ENCODE data around the gene RAB7B.

DNA sequence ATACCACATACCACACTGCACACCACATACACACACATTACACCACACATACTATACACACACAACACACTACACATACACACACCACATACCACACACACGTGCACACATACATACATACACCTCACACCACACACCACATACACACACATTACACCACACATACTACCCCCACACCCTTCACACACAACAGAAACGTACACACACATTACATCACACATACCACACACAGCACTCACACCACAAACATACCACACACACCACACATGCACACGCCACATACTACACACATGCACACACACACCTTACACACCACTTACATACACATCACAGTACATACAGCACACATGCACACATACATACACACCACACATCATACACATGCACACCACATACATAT, 28.5 kb downstream of the RAB7B start:
- TF ChIP-seq, protein P1, sequence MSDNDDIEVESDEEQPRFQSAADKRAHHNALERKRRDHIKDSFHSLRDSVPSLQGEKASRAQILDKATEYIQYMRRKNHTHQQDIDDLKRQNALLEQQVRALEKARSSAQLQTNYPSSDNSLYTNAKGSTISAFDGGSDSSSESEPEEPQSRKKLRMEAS (IDR thresholded peaks at IDR 0.05) = no peak
- TF ChIP-seq EP300 (IDR thresholded peaks at IDR 0.05) (no peak), POLR2AphosphoS2 (conservative IDR thresholded peaks at IDR 0.05; ENCODE audit: low read length) (no peak), POLR2A (IDR thresholded peaks at IDR 0.05; ENCODE audit: low read length) (no peak), NFE2L2 (conservative IDR thresholded peaks at IDR 0.05; ENCODE audit: low read length) (no peak), JUN (IDR thresholded peaks at IDR 0.05) (no peak), TP53 (CRISPR knock-in tag; IDR thresholded peaks at IDR 0.05) (no peak), ZFP36 (IDR thresholded peaks at IDR 0.05; ENCODE audit: borderline replicate concordance, partially characterized antibody) (no peak), ESRRA (IDR thresholded peaks at IDR 0.05; ENCODE audit: borderline replicate concordance, low read length) (no peak), ZC3H11A (IDR thresholded peaks at IDR 0.05) (no peak), RFX5 (IDR thresholded peaks at IDR 0.05) (no peak)
- TF ChIP-seq, protein P2, sequence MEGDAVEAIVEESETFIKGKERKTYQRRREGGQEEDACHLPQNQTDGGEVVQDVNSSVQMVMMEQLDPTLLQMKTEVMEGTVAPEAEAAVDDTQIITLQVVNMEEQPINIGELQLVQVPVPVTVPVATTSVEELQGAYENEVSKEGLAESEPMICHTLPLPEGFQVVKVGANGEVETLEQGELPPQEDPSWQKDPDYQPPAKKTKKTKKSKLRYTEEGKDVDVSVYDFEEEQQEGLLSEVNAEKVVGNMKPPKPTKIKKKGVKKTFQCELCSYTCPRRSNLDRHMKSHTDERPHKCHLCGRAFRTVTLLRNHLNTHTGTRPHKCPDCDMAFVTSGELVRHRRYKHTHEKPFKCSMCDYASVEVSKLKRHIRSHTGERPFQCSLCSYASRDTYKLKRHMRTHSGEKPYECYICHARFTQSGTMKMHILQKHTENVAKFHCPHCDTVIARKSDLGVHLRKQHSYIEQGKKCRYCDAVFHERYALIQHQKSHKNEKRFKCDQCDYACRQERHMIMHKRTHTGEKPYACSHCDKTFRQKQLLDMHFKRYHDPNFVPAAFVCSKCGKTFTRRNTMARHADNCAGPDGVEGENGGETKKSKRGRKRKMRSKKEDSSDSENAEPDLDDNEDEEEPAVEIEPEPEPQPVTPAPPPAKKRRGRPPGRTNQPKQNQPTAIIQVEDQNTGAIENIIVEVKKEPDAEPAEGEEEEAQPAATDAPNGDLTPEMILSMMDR (IDR thresholded peaks at IDR 0.05) = no peak
